ENCODE measurements around the gene FFAR1.
"Not testable (repeated sequence)": the region's sequence is repeated elsewhere in the genome, so short reads cannot be mapped to it uniquely, and the experiment has no call there.

DNA sequence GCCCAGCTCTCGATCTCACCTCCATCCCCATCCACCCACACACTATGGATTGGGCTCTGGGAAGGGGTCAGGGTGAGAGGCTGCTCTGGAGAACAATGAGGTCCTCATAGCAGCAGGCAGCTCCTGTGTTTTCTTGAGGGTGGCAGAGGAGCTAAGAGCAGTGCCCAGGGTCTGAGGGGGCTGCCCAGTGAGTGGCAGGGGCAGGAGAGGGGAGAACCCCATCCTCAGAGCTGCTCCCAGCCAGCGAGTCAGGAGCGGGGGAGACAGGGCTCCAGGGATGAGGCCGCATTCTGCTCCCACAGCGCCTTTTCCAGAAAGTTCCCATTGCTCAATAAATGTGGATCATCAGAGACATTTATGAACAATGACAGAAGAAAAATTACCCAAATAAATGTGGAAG is 12.4 kb downstream of the FFAR1 start:
- TF ChIP-seq, protein P1, sequence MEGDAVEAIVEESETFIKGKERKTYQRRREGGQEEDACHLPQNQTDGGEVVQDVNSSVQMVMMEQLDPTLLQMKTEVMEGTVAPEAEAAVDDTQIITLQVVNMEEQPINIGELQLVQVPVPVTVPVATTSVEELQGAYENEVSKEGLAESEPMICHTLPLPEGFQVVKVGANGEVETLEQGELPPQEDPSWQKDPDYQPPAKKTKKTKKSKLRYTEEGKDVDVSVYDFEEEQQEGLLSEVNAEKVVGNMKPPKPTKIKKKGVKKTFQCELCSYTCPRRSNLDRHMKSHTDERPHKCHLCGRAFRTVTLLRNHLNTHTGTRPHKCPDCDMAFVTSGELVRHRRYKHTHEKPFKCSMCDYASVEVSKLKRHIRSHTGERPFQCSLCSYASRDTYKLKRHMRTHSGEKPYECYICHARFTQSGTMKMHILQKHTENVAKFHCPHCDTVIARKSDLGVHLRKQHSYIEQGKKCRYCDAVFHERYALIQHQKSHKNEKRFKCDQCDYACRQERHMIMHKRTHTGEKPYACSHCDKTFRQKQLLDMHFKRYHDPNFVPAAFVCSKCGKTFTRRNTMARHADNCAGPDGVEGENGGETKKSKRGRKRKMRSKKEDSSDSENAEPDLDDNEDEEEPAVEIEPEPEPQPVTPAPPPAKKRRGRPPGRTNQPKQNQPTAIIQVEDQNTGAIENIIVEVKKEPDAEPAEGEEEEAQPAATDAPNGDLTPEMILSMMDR (IDR thresholded peaks at IDR 0.05), result not testable (repeated sequence)
- TF ChIP-seq POLR2A (IDR thresholded peaks at IDR 0.05), result not testable (repeated sequence)

Measured in testis (tissue), 2 donors.